Activated CD4-positive, alpha-beta T cell treated with anti-CD3 and anti-CD28 coated beads, Interleukin-2, amount 50 U/mL, for 1 hour (primary cell): ENCODE data around the gene RGS16.
A peak's percentile ranks its signal among the peaks of the same experiment; 100 is the strongest.

Experiments used
- DNase-seq: peaks from one replicate; pipeline ENCODE4 v3.0.0-alpha.2; 2020

Gene RGS16

DNA sequence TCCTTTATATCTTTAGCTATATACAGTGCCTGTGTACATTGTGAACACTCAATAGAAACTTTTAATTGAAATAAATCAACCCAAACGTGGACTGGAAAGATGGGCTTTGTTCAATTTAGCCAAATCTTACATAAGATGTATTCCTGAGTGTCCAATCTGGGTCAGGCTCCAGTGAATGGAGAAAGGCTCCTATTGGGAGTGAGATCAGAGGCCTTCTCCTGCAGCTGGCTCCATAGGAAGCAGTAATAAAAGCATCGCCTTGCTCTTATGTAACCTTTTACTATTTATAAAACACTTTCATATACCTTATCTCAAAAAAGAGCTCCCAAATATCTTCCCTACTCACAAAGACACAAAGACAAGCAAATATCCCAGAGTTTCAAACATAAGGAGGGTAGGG lies 24.9 kb upstream of the RGS16 start:
- no peak for DNase-seq

DNA sequence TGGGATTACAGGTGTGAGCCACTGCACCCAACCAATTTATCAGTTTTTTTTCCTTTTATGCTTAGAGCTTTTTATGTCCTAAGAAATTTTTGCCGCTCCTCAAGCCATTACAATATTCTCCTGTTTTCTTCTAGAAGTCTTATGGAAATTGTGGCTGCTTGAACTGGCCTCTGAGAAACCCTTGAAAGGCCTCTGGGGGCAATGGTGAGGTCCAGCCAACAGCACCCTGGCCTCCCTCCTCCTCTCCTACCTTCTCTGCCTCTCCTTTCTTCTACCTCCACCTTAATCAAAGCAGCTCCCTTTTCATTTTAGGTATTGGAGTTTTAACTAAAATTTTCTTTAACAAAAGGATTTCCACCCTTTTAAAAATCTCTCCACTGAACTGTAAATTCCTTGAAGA lies 24.5 kb upstream of the RGS16 start:
- DNase-seq = no peak

DNA sequence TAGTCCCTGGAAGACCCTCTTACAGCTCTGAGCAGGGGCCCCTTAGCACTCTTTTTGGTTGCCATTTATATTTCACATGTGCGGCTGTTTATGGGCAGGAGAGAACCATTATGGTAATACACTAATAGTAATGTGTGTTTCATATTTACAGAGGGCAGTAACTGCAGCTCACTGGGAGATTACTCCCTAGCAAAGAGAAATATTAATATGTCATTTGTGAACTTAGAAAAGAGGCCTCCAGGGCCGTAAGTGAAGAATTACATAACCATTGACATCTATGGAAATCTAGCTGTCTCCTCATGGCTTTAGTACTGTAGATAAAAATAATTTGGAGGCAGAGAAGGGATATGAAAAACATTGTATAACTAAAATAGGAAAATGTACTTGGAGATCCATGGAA lies 23.4 kb upstream of the RGS16 start:
- no peak for DNase-seq

DNA sequence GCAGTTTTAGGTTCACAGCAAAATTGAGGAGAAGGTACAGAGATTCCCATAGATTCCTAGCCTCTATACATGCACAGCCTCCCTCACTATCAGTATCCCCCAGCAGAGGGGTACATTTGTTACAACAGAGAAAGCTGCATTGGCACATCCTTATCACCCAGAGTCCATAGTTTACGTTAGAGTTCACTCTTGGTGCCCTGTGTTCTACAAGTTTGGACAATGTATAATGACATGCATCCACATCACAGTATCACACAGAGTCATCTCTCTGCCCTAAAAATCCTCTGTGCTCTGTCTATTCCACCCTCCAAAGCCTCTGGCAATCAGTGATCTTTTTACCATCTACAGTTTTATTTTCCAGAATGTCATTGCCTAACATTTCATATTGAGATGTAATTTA lies 22.3 kb upstream of the RGS16 start:
- no peak for DNase-seq

DNA sequence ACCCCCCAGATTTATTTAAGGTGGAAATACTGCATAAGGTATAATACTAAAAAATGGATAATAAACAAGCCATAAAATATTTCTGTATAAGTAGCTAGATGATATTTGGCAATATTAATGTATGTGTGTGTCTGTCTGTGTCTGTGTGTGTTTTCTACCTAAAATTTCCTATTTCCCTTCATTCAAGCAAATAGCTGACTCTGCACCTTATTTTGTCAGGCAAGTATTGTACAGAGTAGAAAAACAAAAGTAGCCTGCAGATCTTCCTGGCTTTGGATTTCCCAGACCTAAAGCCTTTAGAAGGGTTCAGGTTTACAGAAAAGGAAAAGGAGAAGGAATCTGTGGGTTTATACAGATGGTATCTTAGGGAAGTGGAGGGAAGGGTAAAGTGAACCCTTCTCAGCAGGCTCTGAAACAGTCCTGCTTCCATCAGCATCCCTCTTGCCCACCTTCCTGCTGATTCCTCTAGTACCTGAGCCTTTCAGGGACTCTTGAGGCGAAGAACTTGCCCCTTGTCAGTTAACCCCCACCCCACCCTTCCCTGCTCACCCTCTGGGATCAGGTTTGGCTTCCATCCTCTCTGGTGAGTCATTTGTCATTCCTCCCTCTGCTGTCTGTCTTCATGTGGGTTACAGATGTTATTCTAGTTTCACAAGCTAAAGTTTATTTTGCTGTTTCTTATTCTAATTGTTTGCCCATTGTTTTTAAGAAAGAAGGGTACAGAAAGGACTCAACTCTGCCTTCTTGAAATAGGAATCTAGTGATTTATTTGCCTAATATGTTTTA lies 21.7 kb upstream of the RGS16 start:
- DNase-seq = no peak

DNA sequence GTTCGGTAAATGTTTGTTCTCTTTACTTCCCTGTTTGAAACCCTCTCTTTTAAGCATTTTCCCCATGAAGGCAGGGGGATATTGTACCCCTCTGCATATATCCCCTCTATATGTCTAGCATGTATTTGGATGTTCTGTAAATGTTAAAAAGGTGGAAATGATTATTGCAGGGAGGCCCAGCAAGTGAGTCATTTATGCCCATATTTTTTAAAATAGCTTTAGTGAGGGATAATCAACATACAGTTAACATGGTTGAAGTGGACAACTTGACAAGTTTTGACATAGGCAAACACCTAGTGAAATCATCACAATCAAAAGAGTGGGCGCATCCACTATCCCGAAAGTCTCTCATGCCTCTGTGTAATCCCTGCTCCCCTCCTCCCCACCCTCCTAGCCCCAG lies 20.8 kb upstream of the RGS16 start:
- no peak for DNase-seq

DNA sequence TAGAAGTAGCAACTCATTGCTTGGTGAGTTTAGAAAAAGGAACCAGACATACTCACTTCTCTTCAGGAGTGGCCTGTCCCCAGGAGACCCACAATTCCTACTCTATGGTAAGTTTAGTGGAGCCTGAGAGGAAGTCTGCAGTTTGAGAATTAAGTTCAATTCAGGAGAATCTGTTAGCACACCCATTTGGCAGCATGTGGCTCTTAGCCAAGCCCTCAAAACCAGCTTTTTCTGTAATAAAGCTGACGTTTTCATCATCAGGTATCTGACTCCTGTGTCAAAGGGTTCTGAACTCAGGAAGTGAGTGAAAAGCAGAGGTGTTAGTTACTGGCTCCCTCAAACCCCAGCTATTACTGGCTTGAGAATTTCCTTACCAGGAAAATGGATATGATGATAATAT lies 20.4 kb upstream of the RGS16 start:
- DNase-seq = no peak

DNA sequence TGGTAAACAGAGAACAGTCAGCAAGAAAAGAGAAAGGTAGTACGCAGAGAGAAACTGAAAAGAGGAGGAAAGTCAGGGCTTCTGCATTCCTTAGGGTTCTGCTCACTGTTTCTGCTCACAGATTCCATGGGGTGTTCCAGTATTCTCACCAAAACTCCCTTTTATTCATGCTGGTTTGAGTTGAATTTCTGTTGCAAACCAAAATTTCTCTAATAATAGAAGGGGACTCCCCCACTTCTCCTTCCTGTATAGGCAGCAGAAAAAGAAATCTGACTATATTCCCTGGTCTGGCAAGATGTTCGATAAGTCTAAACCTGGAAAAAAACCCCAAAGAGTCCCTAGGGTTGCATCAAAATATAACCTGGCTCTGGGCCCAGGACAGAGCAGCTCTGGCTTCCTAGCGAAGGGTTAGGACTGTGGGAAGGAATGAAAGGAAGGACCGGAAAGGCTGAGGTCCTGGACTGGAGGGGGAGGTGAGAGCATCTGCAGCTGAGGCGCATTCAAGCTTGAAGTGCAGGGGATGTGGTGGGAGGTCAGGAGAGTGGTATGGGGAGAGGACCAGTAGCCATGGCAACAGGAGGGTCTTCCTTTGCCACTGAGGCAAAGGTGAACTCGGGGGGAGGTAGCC lies 18.8 kb upstream of the RGS16 start:
- no peak for DNase-seq

DNA sequence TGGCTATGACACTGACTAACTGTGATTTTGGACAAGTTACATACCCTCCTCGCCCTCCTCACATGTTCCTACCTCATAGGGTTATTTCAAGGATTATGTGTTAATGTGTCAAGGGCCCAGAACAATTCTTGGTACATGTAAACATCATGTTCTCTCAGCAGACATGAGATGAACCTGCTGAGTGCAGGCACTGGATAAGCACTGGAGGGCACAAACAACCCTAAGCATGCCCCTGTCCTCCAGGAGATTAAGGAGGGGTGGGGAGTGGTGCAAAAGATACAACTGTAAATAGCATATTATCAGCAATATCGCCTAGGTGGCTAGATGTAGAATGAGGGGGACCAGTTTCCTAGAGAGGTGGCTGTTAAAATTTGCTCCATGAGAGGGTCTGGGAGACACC lies 17.7 kb upstream of the RGS16 start:
- no peak for DNase-seq

DNA sequence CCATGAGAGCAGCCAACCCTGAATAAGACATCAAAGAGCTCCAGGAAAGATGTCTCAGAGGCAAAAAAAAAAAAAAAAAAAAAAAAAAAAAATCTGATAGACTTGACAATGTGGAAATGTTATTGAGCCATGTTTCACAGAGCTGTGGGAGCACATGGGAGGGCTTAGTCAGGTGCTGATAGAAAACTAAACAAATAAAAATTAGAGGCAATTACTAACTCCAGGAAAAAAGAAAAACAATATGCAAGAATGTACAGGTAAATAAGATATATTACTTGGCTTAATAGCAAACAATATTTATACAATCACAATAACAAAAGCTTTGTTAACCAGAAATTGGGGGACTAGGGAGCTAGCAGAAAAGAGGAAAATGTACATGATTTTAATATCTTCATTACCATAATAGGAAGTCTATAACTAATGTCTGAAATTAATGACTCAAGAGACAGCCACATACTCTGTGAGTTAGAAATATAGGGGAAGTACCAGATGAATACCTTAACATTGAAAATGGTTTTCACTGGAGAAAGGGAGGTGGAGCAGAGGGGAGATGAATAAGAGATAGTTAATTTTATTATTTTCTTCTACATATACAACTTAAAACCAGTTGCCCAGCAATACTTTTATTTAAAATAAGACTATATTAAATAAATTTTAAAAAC lies 16.9 kb upstream of the RGS16 start:
- DNase-seq = no peak

DNA sequence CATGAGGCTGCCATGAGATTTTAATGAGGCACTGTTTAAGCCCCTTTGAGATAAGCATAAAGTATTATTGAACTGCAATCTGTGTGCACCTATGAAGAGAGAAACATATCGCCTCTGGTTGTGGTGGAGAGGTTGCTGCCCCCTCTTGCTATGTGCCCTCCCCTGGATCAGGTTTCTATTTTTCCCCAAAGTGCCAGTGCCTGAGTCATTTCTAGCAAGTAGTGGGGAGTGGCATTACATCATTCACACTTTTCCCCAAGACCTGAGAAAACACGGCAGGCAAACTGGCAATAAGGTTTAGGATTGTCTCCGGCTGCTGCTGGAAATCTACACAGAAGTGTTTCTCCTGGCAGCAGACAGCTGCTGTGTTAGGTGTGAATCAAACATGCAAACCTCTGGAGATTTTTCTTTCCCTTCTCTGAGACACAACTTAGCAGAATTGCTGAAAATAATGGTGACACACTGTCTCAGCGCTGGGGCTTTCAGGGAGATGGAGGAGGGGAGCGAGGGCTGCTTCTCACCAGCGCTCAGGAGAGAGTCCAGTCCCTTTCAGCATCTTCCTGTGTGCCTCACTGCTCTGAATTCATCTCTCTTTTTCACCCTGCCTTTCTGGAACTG lies 13.7 kb upstream of the RGS16 start:
- DNase-seq = no peak

DNA sequence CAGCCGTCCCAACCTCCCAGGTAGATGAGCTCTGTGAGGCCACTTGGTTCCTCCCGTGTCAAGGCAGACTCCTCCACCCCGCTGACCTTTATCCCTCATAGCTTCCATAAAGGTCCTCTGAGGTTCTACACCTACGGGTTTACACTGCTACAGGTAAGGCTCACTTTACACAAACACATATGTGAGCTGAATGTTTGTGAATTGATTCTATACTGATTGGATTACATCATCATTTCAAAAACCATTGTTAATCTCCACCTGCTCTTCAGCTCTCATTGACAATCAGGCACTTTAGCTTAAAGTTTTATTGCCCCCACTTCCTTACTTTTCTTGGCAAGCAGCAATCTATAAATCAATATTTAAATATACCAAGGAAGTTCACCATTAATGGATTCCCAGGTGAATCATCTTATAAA lies 12.8 kb upstream of the RGS16 start:
- no peak for DNase-seq

DNA sequence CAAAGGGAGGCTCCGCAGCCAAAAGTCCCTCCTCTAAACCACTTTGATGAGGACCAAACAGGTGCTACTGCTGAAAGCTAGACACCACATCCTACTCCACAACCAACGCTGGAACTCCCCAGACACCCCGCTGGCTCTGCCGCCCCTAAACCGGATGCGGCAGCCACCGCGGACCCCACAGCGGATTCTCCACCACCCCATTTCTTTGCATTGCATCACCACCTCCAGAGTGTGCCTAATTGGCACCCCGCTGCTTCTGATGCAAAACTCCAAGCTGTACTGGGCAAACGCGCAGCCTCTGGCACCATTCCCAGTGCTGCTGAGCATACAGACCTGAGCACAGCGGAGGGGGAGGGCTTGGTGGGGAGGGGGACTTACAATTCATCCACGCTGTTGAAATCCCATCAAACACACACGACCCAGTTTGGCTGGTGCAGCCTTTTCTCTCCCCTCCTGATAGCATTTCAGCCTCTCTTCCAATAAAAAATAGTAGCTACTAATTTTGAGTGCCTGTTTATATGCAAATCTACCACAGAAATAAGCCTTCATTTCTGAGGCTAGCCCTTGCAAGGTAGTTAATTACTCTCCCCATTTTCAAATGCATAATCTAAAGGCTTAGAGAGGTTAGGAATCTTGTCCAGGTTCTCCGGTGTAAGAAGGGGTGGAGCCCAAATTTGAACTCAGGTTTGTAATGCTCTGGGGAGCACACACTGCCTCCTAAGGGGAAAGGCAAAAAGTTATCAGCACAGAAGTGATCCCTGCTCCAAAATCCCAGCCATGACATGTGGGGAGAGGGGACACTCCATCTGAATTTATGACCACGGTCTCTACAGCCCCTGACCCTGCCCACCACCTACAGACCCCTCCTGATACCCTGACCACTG lies 12.2 kb upstream of the RGS16 start:
- DNase-seq = peak; percentile 83

DNA sequence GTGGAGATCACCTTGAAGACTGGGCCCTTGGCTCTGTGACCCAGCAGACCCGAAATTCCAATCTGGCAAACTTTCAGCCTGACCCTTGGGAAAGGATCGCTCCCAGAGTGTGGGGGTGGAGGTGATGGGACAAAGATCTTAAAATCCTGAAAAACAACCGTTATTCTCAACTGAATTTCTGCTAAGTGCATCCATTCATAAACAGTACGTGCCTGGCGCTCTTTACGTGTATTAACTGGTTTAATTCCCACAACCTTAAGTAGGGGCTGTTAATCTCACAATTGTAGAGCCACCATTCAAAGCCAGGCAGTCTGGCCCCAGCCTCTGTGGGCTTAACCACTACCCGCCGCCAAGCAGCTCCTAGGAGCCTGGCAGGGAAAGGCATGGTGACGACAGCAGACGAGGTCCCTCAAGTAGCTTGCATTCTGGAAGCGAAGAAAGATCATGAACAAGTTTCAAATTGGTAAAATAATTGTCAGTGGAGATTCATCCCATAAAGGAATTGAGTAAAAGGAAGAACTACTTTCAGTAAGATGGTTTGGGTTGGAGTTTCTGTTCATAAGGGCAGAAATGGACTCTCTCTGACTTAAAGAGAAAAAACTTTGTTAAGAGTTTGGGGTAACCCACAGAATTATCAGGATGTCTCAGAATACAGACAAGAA lies 11.4 kb upstream of the RGS16 start:
- peak; percentile 32 for DNase-seq

DNA sequence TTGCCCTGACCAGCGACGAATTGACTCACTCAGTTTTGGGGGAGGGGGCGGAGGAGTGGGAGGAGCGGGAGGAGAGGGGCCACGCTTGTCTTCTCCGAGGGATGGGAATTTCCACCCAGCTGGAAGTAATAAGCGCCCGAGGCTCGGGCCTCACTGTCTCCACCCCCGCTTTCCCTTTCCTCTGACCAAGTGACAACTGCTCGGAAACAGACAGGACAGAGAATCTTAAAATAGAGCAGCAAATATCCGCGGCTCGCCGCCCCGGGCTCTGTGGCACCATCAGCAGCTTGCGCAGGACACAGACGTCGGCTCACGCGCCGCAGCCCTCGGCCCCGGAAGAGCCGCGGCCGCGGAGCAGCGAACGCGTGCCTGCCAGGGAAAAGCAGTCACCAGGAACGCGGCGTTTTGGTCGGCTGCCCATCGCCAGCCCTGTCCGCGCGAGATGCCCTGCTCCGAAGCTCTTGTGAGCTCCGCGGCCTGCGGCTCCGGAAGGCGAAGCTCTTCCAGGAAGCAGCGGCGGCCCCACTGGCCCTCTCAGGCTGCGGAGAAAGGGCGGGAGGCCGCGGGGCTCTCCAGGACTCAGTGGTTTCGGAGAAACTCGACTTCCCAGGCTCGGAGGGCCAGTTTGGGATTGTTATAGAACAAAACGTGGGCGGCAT lies 10.7 kb upstream of the RGS16 start:
- DNase-seq = peak; percentile 44

DNA sequence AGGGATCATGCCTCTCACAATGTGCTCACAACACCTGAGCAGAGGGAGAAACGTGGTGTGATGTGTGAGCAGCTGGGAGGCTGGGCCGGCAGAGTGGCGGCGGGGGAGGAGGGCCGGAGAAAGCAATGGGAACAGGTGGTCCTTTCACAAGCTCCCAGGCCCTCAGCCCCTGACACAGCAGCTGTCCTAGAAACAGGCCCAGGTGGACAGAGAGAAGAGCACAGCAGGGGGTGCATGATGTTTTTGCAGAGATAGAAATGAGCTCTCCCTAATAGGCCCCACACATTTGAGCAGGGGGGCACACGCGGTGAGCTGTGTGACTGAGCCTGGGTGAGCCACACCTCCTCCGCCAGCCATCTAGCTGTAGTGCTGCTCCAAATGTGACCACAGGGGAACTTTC lies 7.6 kb upstream of the RGS16 start:
- no peak for DNase-seq

DNA sequence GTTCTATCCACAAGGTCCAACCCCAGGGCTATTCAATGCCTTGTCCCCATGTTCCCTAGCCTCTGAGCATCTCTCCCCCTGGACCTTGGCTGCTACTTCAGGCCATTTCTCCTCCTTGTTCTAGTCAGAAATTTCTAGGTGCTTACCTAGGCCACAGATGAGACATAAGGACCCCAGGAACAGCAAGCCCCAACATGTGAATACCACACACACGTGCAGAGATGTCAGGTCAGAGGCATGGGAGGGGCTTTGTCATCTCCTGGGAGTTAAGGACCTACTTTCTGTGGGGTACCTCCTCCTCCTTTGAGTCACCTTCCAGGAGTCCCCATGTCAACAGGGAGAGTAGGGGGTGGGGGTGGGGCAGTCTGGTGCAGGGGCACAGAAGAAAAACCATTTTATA lies 7.1 kb upstream of the RGS16 start:
- no peak for DNase-seq

DNA sequence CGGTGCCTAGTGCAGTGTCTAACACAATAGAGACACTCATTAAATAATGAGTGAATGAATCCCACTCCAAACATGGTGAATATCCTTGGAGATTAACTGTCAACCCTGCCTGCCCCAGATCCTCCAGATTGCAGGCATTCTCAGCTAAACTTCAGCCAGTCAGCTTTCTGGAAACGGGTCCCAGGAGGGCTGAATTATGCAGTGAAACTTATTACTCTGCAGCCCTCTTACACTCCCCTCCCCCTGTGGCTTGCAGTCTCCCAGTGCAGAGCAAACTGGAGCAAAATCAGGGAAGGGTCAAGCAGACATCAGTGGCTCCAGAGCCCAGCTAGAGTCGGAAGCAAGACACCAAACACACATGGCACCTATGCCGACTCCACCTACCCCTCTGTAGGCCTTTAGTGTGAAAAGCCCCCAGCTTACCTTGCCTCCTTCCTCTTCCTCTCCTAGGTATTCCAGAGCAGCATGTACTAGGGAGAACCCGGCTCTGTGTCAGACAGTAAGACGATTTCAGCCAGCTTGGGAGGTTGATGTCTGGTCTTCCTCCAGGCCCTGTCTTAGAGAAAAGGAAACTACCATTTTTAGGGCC lies 6.5 kb upstream of the RGS16 start:
- no peak for DNase-seq

DNA sequence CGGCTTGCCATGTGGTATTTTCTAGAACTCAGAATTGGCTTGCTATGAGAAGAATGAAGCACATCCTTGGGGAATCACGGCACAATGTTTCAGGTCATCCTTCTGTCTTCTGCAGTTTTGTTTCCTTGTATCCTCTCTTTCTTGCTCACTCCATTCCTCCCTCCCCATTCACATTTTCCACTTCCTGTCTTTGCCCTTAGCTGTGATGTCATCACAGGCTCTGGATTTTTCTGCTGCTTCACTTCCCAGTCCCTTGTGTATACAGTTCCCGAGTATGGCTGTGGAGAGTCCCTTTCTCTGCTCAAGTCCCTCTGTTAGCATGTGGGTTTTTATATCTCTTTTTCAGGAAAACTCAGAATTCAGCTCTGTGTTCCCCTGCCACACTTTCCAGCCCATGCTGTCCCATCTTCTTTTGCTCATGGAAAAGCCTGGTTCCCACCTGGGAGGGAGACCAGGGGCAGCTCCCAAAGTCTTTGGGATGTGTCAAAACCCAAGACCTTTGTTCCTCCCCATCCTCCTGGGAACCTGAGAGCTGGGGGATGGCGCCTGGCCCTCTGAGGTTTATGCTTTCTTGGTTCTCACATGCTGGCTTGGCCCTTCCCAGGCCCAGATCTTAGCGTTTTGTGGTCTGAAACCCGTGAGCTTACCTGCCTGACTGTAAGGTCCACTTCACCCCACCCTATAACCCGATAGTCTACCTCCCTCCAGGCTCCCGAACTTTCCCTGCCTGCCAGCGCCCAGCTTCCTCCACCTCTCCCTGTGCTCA lies 4.8 kb upstream of the RGS16 start:
- no peak for DNase-seq

DNA sequence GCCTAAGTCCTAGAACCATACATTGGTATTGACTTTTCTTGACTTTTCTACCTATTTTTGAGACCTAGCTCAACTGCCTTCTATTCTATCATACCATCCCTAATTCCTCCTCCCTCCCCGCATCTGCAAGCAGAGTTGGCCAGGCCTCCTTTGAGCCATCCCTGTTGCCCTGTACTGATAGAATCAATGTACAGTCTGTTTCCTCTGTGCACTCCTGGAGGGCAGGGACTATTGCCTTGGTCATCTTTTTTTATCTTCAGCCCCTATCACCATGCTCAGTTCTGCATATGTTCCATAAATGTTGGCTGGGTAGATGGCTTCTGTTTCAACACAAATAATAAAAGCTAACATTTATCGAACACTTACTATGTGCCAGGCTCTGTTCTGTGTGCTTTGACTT lies 4.0 kb upstream of the RGS16 start:
- no peak for DNase-seq

DNA sequence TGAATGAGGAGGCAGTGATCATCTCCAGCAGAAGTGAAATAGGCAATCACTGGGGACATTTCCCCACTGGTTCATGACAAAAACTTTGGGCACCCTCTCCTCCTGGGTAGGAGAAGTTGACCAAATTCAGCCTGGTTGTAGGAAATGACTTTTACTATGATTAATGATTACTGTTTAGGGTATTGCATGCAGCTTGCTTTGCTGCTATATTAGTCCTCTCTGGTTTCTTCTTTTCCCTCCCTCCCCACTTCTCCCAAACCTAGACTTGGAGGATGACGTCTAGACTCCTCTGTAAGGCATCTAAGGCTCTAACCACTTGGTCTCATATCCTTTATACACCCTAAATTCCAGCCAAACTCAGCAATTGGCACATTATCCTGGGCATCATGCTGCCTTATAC lies 3.4 kb upstream of the RGS16 start:
- DNase-seq = no peak
